Measurements from ENCODE around the gene CXCL10.

Gene CXCL10

DNA sequence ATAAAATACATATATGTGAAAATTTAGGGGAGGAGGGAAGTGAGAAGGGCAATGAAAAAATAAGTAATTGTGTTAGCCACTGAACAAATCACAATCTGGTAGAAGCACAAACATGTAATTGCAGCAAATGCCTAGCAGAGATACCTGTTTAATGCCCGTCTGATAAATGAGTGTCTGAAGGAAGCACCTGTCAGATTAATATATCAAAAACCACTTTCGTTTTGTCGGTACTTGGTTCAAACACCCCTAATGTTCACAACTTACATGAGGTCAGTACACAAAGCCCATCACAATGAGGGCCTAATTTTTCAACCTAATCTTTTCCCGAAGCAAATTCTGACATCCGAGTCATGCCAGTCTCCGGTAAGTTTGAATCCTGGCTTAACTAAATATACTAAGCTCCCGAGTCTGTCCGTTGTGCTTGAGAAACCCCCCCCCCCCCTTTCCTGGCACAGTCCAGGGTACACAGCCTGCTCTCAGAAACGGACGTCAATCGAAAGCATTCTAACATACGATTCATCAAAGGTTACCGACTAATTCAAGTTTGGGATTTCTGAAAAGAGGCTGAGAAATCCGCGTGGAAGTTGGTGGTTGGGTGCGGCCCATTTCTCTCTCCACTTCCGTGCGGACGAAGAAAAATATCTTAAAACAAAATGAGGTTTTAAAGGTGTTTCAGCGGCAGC, 33.3 kb downstream of the CXCL10 start:
- peak in 1 of 2 donors; percentile 7 for DNase-seq

DNA sequence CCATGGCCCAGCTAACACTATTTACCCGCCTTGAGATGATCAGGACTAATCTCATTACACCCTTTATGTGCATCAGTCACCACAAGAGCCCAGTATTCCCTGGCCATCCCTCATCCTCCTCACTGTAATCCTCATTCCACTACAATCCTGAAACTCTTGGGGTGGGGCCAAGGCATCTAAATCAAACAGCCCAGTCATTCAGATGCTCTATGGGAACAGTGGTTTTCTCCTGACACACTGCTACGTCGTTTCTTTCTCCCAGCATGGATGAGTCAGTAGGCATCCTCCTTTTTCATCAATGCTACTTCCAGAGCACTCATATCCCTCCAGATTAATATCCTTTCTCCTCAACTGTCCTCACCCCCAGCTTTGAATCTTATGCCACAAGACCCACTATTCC, 38.2 kb downstream of the CXCL10 start:
- no peak for DNase-seq

DNA sequence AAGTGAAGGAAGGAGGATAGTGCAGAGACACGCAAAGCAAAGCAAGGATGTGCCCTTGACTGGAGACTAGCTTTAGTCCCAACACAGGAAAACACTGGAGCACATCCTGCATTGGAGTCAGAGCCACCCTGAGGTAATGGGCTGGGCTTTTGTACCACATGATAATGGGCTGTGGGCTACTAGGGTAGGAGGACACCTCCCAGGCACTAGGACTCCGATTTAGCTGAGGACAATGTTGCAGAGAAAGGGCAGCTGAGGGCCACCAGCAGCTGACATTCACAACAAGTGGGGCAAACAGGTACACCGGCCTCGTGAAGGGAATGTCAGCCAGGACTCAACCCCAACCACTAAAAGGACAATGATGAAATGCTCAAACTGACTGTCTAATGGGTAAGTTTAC, 42.7 kb downstream of the CXCL10 start:
- no peak for DNase-seq

DNA sequence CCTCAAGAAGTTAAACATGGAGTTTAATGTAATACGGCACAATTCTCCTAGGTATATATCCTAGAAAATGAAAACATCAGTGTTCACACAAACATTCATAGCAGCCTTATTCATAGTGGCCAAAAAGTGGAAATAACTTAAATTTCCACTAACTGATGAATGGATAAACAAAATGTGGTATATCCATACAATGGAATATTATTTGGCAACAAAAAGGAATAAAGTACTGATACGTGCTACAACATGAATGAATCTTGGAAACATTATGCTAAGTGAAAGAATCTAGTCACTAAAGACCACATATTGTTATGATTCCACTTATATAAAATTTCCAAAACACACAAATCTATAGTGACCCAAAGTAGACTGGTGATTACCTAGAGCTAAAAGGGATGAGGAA, 47.1 kb downstream of the CXCL10 start:
- no peak for DNase-seq

DNA sequence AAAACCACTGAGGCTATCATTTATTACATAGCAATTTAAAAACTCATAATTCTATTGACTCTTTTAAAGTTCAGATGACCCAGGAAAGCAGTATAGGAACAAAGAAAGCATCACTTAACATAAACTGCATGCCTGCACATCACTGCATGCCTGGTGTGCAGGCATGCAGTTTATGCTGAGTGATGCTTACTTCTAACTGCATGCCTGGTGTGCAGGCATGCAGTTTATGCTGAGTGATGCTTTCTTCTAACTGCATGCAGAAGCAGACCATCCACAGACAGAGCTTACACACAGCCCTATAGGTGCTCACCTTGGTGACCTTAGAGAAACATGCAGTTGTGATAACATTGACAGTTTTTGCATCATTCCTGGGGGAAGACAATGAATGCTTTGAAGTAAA, 49.5 kb downstream of the CXCL10 start:
- no peak for DNase-seq
